ENCODE results near the gene TUBB8. TPM values are rescaled to one million over a fixed set of nuclear protein-coding genes. Genes with fewer than 3 reads are reported as not detected.

TUBB8 gene
- total RNA-seq, 2 donors from 2014 or later, result not detected

- Histone ChIP-seq H3K4me3 (no peak overlapping the region), H3K4me1 (no peaks in the 10 kb centered on the region), H3K27ac (no peak overlapping the region), H3K27me3 (no peaks in the 10 kb centered on the region), H3K9me3 (no peaks in the 10 kb centered on the region), H3K36me3 (no peaks in the 10 kb centered on the region), H3K9ac (ENCODE audit: low read depth in 2 of 2, low read length in 2 of 2) (no peak overlapping the region)
- intact Hi-C loops (cut with DNase I), result no loop called here
- no peak for TF ChIP-seq CTCF (IDR thresholded peaks at IDR 0.05)
- DNase-seq, result no peak
Observed at GRCh38 chr10:87177-88080, 38.3 kb upstream of the TUBB8 start.

GRCh38 chr10:86031-86430 is 36.9 kb upstream of the TUBB8 start:
- H3K9ac ChIP-seq (ENCODE audit: low read depth in 2 of 2, low read length in 2 of 2), result no peak overlapping the region
- DNase-seq, result no peak
- H3K27me3 ChIP-seq, result no peaks in the 10 kb centered on the region
- H3K36me3 ChIP-seq, result no peaks in the 10 kb centered on the region
- intact Hi-C loops (cut with DNase I), result no loop called here
- no peaks in the 10 kb centered on the region for H3K9me3 ChIP-seq
- no peaks in the 10 kb centered on the region for H3K4me1 ChIP-seq
- no peak overlapping the region for H3K4me3 ChIP-seq
- H3K27ac ChIP-seq, result no peak overlapping the region
- no peak for TF ChIP-seq CTCF (IDR thresholded peaks at IDR 0.05)

GRCh38 chr10:85044-85443 is 35.9 kb upstream of the TUBB8 start:
- DNase-seq, result no peak
- no peak overlapping the region for H3K27ac ChIP-seq
- H3K9me3 ChIP-seq, result no peaks in the 10 kb centered on the region
- no peak overlapping the region for H3K4me3 ChIP-seq
- no peaks in the 10 kb centered on the region for H3K36me3 ChIP-seq
- no peaks in the 10 kb centered on the region for H3K27me3 ChIP-seq
- no peak overlapping the region for H3K9ac ChIP-seq (ENCODE audit: low read depth in 2 of 2, low read length in 2 of 2)
- intact Hi-C loops (cut with DNase I), result no loop called here
- TF ChIP-seq CTCF (IDR thresholded peaks at IDR 0.05), result no peak
- H3K4me1 ChIP-seq, result no peaks in the 10 kb centered on the region

GRCh38 chr10:83930-84530 is 34.9 kb upstream of the TUBB8 start:
- no peak for TF ChIP-seq CTCF (IDR thresholded peaks at IDR 0.05)
- intact Hi-C loops (cut with DNase I), result no loop called here
- no peak overlapping the region for H3K9ac ChIP-seq (ENCODE audit: low read depth in 2 of 2, low read length in 2 of 2)
- no peaks in the 10 kb centered on the region for H3K27me3 ChIP-seq
- H3K36me3 ChIP-seq, result no peaks in the 10 kb centered on the region
- DNase-seq, result no peak
- no peaks in the 10 kb centered on the region for H3K4me1 ChIP-seq
- H3K9me3 ChIP-seq, result no peaks in the 10 kb centered on the region
- H3K4me3 ChIP-seq, result no peak overlapping the region
- H3K27ac ChIP-seq, result no peak overlapping the region

- intact Hi-C loops (cut with DNase I), result no loop called here
- Histone ChIP-seq H3K9me3 (no peaks in the 10 kb centered on the region), H3K27me3 (no peaks in the 10 kb centered on the region), H3K36me3 (no peaks in the 10 kb centered on the region), H3K27ac (no peak overlapping the region), H3K4me1 (no peaks in the 10 kb centered on the region), H3K9ac (ENCODE audit: low read depth in 2 of 2, low read length in 2 of 2) (no peak overlapping the region), H3K4me3 (no peak overlapping the region)
- no peak for TF ChIP-seq CTCF (IDR thresholded peaks at IDR 0.05)
- DNase-seq, result no peak
Observed at GRCh38 chr10:80477-81105, 31.5 kb upstream of the TUBB8 start.

Measured in colonic mucosa (tissue), 4 donors.